NCI-H226 (cell line): ENCODE measurements around the gene DOCK8.

Source experiments
- DNase-seq: peaks from one replicate; pipeline ENCODE4 v3.0.0-alpha.2; 2015

Gene DOCK8

GRCh38 chr9:512555-513272, 298.0 kb downstream of the DOCK8 start:
- no peak for DNase-seq
